HG03066 (cell line): Measurements from ENCODE around the gene FIGNL2.
"Not testable (repeated sequence)": the region's sequence is repeated elsewhere in the genome, so short reads cannot be mapped to it uniquely, and the experiment has no call there.

Source experiments
- ATAC-seq: cut with Tn5 transposase; IDR thresholded peaks from one replicate; pipeline ENCODE4 v1.9.1; 2021; ENCODE audit warnings: low read depth; ENCODE audit not compliant: unreplicated experiment

The FIGNL2 gene

GRCh38 chr12:51818566-51819300 lies 29.8 kb downstream of the FIGNL2 start:
- no peak for ATAC-seq

DNA sequence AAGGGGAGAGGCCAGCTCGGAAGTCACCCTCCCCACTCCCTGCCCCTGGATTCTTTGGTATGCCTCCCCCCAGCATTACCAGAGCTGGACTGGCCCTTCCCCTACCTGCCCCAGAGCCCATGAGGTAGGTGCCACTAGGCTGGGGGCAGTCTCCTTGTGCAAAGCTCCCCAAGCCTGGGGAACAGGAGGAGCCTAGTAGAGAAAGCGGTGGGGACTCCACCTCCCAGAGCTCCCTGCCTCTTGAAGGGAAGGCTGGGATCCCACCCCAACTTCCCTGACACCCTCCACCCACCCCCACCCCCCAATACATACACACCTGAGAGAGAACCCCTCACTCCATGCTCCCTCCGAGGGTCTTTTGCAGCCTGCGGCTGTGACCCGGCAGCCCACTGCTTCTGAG lies 30.4 kb downstream of the FIGNL2 start:
- no peak for ATAC-seq

- ATAC-seq: no peak
Observed at GRCh38 chr12:51817027-51817953, 31.2 kb downstream of the FIGNL2 start.

DNA sequence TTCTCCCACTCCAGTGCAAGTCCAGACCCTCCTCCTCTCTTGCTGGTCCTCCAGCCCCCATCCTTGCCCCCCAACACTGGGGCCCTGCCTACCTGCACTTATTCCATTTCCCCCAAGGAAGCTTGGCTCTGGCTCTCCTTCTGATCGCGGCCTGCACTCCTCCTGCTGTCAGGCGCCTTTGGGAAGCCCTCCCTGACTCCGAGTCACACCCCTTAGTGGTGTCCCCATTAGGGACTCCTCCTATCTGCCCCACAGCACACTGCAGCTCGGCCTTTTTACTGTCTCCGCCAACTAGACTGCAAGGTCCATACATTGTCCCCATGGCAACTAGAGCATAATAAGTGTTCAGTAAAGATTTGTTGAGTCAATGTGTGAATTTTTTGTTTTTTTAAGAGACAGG lies 32.9 kb downstream of the FIGNL2 start:
- no peak for ATAC-seq

- no peak for ATAC-seq
Observed at GRCh38 chr12:51814311-51815088, 34.0 kb downstream of the FIGNL2 start.

GRCh38 chr12:51813931-51814310 lies 34.6 kb downstream of the FIGNL2 start:
- no peak for ATAC-seq

- ATAC-seq: no peak
Observed at GRCh38 chr12:51812871-51813270, 35.6 kb downstream of the FIGNL2 start.

GRCh38 chr12:51811203-51812202 lies 37.0 kb downstream of the FIGNL2 start:
- no peak for ATAC-seq

DNA sequence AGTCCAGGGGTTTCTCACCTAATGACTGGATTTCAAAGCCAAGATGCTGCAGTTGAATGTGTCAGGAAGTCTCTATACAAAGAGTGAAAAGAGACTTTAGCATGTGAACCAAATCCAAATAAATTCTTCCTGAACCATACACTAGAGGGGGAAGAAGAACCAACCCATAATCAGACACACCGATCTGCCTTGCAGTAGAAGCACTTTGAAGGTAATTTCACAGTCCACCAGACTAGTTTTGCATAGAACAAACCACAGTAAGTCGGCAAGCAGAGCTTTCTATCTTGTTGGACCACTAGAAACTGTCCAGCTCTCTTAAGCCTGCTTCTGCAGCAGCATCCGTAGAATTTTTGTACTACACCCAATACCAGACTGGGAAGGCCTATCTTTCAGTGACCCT lies 39.3 kb downstream of the FIGNL2 start:
- no peak for ATAC-seq

GRCh38 chr12:51806896-51807295 lies 41.6 kb downstream of the FIGNL2 start:
- ATAC-seq: no peak

DNA sequence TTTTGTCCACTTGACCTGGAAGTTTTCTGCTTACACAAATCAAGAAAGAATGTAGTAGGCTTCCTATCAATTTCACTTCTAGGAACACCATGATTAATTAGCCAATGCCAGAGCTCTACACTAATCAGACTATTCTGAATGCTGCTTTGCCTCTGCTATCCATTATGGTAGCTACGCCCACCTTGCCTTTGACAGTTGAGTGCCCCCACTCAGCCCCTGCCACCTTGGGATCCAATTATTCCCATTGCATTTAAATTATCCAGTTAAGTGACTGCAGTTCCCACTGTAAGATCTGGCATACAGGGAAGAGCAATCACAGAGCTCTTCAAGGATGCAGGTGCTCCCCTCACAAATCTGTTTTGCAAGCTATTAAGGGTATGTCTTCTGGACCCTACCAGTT lies 47.5 kb downstream of the FIGNL2 start:
- no peak for ATAC-seq

GRCh38 chr12:51798501-51798900 lies 50.0 kb downstream of the FIGNL2 start:
- no peak for ATAC-seq

- not testable (repeated sequence) for ATAC-seq
Observed at GRCh38 chr12:51798051-51798450, 50.5 kb downstream of the FIGNL2 start.

DNA sequence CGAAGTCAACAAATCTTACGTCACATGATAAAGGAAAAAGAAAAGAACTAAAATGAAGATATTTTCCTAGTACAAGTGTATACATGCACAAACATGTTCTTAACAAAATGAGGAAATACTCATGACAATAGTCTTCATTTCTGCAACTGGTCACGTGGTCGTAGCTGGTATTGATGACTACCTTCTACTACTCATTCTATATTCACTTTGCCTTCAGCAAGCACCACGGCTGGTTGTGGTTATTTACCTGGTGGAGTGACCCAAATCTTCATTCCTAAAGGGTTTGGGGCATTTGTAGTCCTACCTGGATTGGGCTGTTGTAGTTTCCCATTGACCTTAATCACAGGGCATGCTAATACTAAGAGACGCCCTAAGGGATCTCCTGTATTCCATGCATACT lies 51.2 kb downstream of the FIGNL2 start:
- no peak for ATAC-seq

DNA sequence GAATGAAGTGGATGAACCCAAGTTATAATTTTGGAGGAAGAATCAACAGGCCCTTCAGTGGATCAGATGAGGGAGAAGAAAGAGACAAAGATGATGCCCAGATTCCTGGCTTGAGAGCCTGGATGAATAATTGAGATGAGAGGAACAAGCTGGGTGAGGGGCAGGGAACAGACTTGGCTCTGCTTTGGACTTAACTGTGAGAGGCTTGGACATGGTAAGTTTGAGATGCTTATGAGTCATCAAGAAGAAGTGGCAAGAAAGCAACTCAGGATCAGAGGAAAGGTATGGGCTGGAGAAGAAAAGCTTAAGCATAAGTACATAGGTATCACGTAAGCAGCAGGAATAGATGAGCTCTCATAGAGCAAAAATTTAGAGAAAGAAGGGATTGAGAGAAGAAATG lies 55.3 kb downstream of the FIGNL2 start:
- ATAC-seq: no peak

GRCh38 chr12:51792417-51792816 lies 56.1 kb downstream of the FIGNL2 start:
- ATAC-seq: no peak

GRCh38 chr12:51788876-51789275 lies 59.6 kb downstream of the FIGNL2 start:
- peak; percentile 73 for ATAC-seq

DNA sequence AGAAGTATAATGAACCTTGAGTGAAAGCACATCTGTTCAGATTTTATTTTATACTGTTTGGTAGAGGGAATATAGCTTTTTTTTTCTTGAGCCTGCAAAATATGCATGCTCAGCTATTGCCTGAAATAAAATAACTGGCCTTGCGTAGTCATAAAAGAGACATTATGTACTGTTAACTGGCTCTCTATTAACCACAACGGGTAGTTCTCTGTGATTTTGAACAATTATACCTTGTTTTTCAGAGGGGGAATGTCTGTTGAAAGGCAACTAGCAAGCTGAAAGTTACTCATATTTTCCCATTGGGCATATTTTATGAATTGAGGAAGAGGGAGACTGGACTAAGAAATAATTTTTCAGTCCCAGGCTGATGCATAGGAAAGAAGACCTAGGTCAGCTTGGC lies 62.6 kb downstream of the FIGNL2 start:
- ATAC-seq: no peak

DNA sequence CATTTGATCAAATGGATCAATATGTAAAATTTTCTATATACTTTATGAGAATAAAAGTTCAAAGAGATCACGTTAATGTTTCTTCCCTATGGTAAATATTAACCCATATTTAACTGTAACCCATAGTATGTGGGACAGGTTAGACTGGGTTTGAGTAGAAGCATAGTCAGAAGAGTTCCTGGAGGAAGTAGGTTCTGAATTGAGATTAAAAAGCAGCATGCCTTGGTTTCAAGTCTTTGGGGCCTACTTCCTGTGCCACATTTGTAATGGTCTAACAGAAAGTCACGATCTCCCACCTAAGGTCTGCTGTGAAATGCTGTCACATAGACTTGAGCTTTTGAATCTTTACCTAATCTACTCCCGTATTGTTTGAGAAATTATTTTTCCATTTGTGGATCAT lies 63.8 kb downstream of the FIGNL2 start:
- ATAC-seq: no peak

GRCh38 chr12:51779876-51780275 lies 68.6 kb downstream of the FIGNL2 start:
- ATAC-seq: no peak
